GM06990 (cell line): ENCODE results near the gene OCA2.

Source experiments
- DNase-seq: peaks from one replicate; pipeline ENCODE4 v3.0.0-alpha.2; 2011; ENCODE audit not compliant: insufficient read length; ENCODE audit errors: extremely low read depth
- H3K27me3 ChIP-seq: replicated peaks from 2 replicates; pipeline ENCODE4 v1.6.0; 2011; ENCODE audit warnings: low read length; ENCODE audit not compliant: control insufficient read depth, insufficient read depth
- H3K36me3 ChIP-seq: 2 replicates; pipeline ENCODE4 v1.5.1; 2011; ENCODE audit warnings: low read length; ENCODE audit not compliant: control insufficient read depth, insufficient read depth
- H3K4me3 ChIP-seq: replicated peaks from 2 replicates; pipeline ENCODE4 v1.5.1; 2011; ENCODE audit warnings: low read depth, mild to moderate bottlenecking, control low read depth, low read length
- CTCF ChIP-seq: IDR thresholded peaks from 2 replicates; pipeline ENCODE4 v1.5.1; 2011; ENCODE audit warnings: low read length, control low read depth, mild to moderate bottlenecking, inconsistent platforms; ENCODE audit not compliant: insufficient read depth, poor library complexity, severe bottlenecking

The OCA2 gene

GRCh38 chr15:27951191-27951890, 147.8 kb downstream of the OCA2 start:
- no peaks in the 10 kb centered on the region for H3K36me3 ChIP-seq
- no peak overlapping the region for H3K4me3 ChIP-seq
- TF ChIP-seq CTCF, result no peak
- no peaks in the 10 kb centered on the region for H3K27me3 ChIP-seq
- no peak for DNase-seq

- no peak overlapping the region for H3K4me3 ChIP-seq
- no peaks in the 10 kb centered on the region for H3K27me3 ChIP-seq
- DNase-seq, result no peak
- TF ChIP-seq CTCF, result no peak
- H3K36me3 ChIP-seq, result no peaks in the 10 kb centered on the region
Observed at GRCh38 chr15:27949089-27949488, 150.0 kb downstream of the OCA2 start.

GRCh38 chr15:27939246-27939645, 159.9 kb downstream of the OCA2 start:
- H3K27me3 ChIP-seq, result no peaks in the 10 kb centered on the region
- H3K4me3 ChIP-seq, result no peak overlapping the region
- DNase-seq, result no peak
- no peaks in the 10 kb centered on the region for H3K36me3 ChIP-seq
- TF ChIP-seq CTCF, result no peak

- H3K27me3 ChIP-seq, result no peaks in the 10 kb centered on the region
- no peak for TF ChIP-seq CTCF
- DNase-seq, result no peak
- no peaks in the 10 kb centered on the region for H3K36me3 ChIP-seq
- H3K4me3 ChIP-seq, result no peak overlapping the region
Observed at GRCh38 chr15:27937851-27938250, 161.3 kb downstream of the OCA2 start.

GRCh38 chr15:27936164-27936563, 163.0 kb downstream of the OCA2 start:
- no peak for TF ChIP-seq CTCF
- DNase-seq, result no peak
- Histone ChIP-seq H3K36me3 (no peaks in the 10 kb centered on the region), H3K27me3 (no peaks in the 10 kb centered on the region), H3K4me3 (no peak overlapping the region)

GRCh38 chr15:27935328-27935727, 163.8 kb downstream of the OCA2 start:
- no peak for TF ChIP-seq CTCF
- H3K27me3 ChIP-seq, result no peaks in the 10 kb centered on the region
- no peaks in the 10 kb centered on the region for H3K36me3 ChIP-seq
- no peak overlapping the region for H3K4me3 ChIP-seq
- no peak for DNase-seq
